Measurements from ENCODE around the gene CREB3L2.
A peak's percentile ranks its signal among the peaks of the same experiment; 100 is the strongest.

The CREB3L2 gene

GRCh38 chr7:137875746-137876145 lies 126.1 kb downstream of the CREB3L2 start:
- Histone ChIP-seq H3K9me3 (no peaks in the 10 kb centered on the region), H3K36me3 (peaks cover 36% of the 10 kb centered on the region), H3K4me1 (peaks cover 41% of the 10 kb centered on the region), H4K20me1 (no peaks in the 10 kb centered on the region), H3K9ac (no peak overlapping the region), H3K27me3 (no peaks in the 10 kb centered on the region), H3K4me2 (peak overlapping the region; percentile 17; the same call in 1 of the 2 replicates), H3K27ac (peak overlapping the region; percentile 77; the same call in 1 of the 2 replicates), H3K4me3 (no peak overlapping the region)
- no peak for TF ChIP-seq Cebpa-rat (IDR thresholded peaks at IDR 0.05)

GRCh38 chr7:137873979-137874777 lies 127.7 kb downstream of the CREB3L2 start:
- Histone ChIP-seq H4K20me1 (no peaks in the 10 kb centered on the region), H3K4me3 (peak overlapping the region; percentile 15; the same call in 1 of the 2 replicates), H3K9ac (peak overlapping the region; percentile 40; the same call in 1 of the 2 replicates), H3K4me2 (peak overlapping the region; percentile 77), H3K36me3 (peaks cover 21% of the 10 kb centered on the region), H3K27me3 (no peaks in the 10 kb centered on the region), H3K27ac (peak overlapping the region; percentile 77), H3K9me3 (no peaks in the 10 kb centered on the region), H3K4me1 (peaks cover 32% of the 10 kb centered on the region)
- no peak for TF ChIP-seq Cebpa-rat (IDR thresholded peaks at IDR 0.05)

GRCh38 chr7:137873524-137873923 lies 128.4 kb downstream of the CREB3L2 start:
- Histone ChIP-seq H3K27ac (peak overlapping the region; percentile 77), H3K4me2 (peak overlapping the region; percentile 77), H3K27me3 (no peaks in the 10 kb centered on the region), H4K20me1 (no peaks in the 10 kb centered on the region), H3K9ac (peak overlapping the region; percentile 40; the same call in 1 of the 2 replicates), H3K4me3 (no peak overlapping the region), H3K9me3 (no peaks in the 10 kb centered on the region), H3K36me3 (peaks cover 15% of the 10 kb centered on the region), H3K4me1 (peaks cover 32% of the 10 kb centered on the region)
- no peak for TF ChIP-seq Cebpa-rat (IDR thresholded peaks at IDR 0.05)

GRCh38 chr7:137871170-137871915 lies 130.5 kb downstream of the CREB3L2 start:
- no peak for TF ChIP-seq Cebpa-rat (IDR thresholded peaks at IDR 0.05)
- no peak overlapping the region for H3K9ac ChIP-seq
- no peak overlapping the region for H3K4me3 ChIP-seq
- peaks cover 32% of the 10 kb centered on the region for H3K4me1 ChIP-seq
- no peaks in the 10 kb centered on the region for H4K20me1 ChIP-seq
- peaks cover 4% of the 10 kb centered on the region for H3K9me3 ChIP-seq
- H3K4me2 ChIP-seq: no peak overlapping the region
- H3K36me3 ChIP-seq: peaks cover 7% of the 10 kb centered on the region
- H3K27ac ChIP-seq: no peak overlapping the region
- no peaks in the 10 kb centered on the region for H3K27me3 ChIP-seq

GRCh38 chr7:137870684-137871083 lies 131.2 kb downstream of the CREB3L2 start:
- Histone ChIP-seq H3K9ac (no peak overlapping the region), H3K9me3 (peaks cover 11% of the 10 kb centered on the region), H3K27ac (no peak overlapping the region), H4K20me1 (no peaks in the 10 kb centered on the region), H3K4me1 (peaks cover 30% of the 10 kb centered on the region), H3K36me3 (peaks cover 10% of the 10 kb centered on the region), H3K4me3 (no peak overlapping the region), H3K27me3 (no peaks in the 10 kb centered on the region), H3K4me2 (no peak overlapping the region)
- TF ChIP-seq Cebpa-rat (IDR thresholded peaks at IDR 0.05): no peak

GRCh38 chr7:137870078-137870477 lies 131.8 kb downstream of the CREB3L2 start:
- Histone ChIP-seq H3K27me3 (no peaks in the 10 kb centered on the region), H3K4me2 (no peak overlapping the region), H3K27ac (no peak overlapping the region), H3K4me3 (no peak overlapping the region), H3K4me1 (peaks cover 24% of the 10 kb centered on the region), H4K20me1 (no peaks in the 10 kb centered on the region), H3K9me3 (peaks cover 17% of the 10 kb centered on the region), H3K36me3 (peaks cover 10% of the 10 kb centered on the region), H3K9ac (no peak overlapping the region)
- TF ChIP-seq Cebpa-rat (IDR thresholded peaks at IDR 0.05): no peak

- Histone ChIP-seq H3K27me3 (no peaks in the 10 kb centered on the region), H3K4me2 (no peak overlapping the region), H3K27ac (no peak overlapping the region)
These were observed 132.6 kb downstream of the CREB3L2 start for GRCh38 chr7:137869260-137869659.

GRCh38 chr7:137867289-137867688 lies 134.6 kb downstream of the CREB3L2 start:
- no peak overlapping the region for H3K4me3 ChIP-seq
- H3K4me1 ChIP-seq: no peaks in the 10 kb centered on the region
- H3K27ac ChIP-seq: no peak overlapping the region
- H3K9ac ChIP-seq: no peak overlapping the region
- no peaks in the 10 kb centered on the region for H4K20me1 ChIP-seq
- H3K27me3 ChIP-seq: no peaks in the 10 kb centered on the region
- no peak for TF ChIP-seq Cebpa-rat (IDR thresholded peaks at IDR 0.05)
- peaks cover 21% of the 10 kb centered on the region for H3K9me3 ChIP-seq
- peaks cover 10% of the 10 kb centered on the region for H3K36me3 ChIP-seq
- no peak overlapping the region for H3K4me2 ChIP-seq

More at GRCh38 chr7:137869260-137869659, 132.6 kb downstream of the CREB3L2 start:
- H3K9me3 ChIP-seq: peaks cover 21% of the 10 kb centered on the region
- no peak for TF ChIP-seq Cebpa-rat (IDR thresholded peaks at IDR 0.05)
- no peak overlapping the region for H3K4me3 ChIP-seq
- peaks cover 16% of the 10 kb centered on the region for H3K4me1 ChIP-seq
- no peak overlapping the region for H3K9ac ChIP-seq
- no peaks in the 10 kb centered on the region for H4K20me1 ChIP-seq
- H3K36me3 ChIP-seq: peaks cover 10% of the 10 kb centered on the region

- no peaks in the 10 kb centered on the region for H3K4me1 ChIP-seq
- H3K4me3 ChIP-seq: no peak overlapping the region
- H3K9me3 ChIP-seq: peaks cover 21% of the 10 kb centered on the region
- H4K20me1 ChIP-seq: no peaks in the 10 kb centered on the region
- H3K27me3 ChIP-seq: no peaks in the 10 kb centered on the region
- no peak overlapping the region for H3K4me2 ChIP-seq
- H3K27ac ChIP-seq: no peak overlapping the region
- no peak for TF ChIP-seq Cebpa-rat (IDR thresholded peaks at IDR 0.05)
- peaks cover 10% of the 10 kb centered on the region for H3K36me3 ChIP-seq
- no peak overlapping the region for H3K9ac ChIP-seq
These were observed 136.1 kb downstream of the CREB3L2 start for GRCh38 chr7:137865764-137866163.

GRCh38 chr7:137862964-137863363 lies 138.9 kb downstream of the CREB3L2 start:
- H3K4me3 ChIP-seq: no peak overlapping the region
- H3K9ac ChIP-seq: no peak overlapping the region
- no peaks in the 10 kb centered on the region for H3K27me3 ChIP-seq
- no peak overlapping the region for H3K27ac ChIP-seq
- peaks cover 21% of the 10 kb centered on the region for H3K9me3 ChIP-seq
- no peak overlapping the region for H3K4me2 ChIP-seq
- no peak for TF ChIP-seq Cebpa-rat (IDR thresholded peaks at IDR 0.05)
- peaks cover 10% of the 10 kb centered on the region for H3K36me3 ChIP-seq
- H4K20me1 ChIP-seq: no peaks in the 10 kb centered on the region
- no peaks in the 10 kb centered on the region for H3K4me1 ChIP-seq
